GM21526 (cell line): Measurements from ENCODE around the gene TANC1.

ENCODE experiments used
- ATAC-seq: cut with Tn5 transposase; IDR thresholded peaks from one replicate; pipeline ENCODE4 v1.9.1; 2021; ENCODE audit warnings: moderate library complexity; ENCODE audit not compliant: unreplicated experiment, low FRiP score

The TANC1 gene

GRCh38 chr2:159053161-159054031 lies 85.0 kb downstream of the TANC1 start:
- no peak for ATAC-seq

- no peak for ATAC-seq
Observed at GRCh38 chr2:159054032-159054334, 85.5 kb downstream of the TANC1 start.

GRCh38 chr2:159054985-159055384 lies 86.5 kb downstream of the TANC1 start:
- ATAC-seq = no peak

GRCh38 chr2:159060518-159060917 lies 92.1 kb downstream of the TANC1 start:
- ATAC-seq = no peak

- no peak for ATAC-seq
Observed at GRCh38 chr2:159063677-159064076, 95.2 kb downstream of the TANC1 start.

GRCh38 chr2:159064446-159065301 lies 96.2 kb downstream of the TANC1 start:
- ATAC-seq = no peak

GRCh38 chr2:159065313-159065712 lies 96.9 kb downstream of the TANC1 start:
- no peak for ATAC-seq

GRCh38 chr2:159065891-159066290 lies 97.5 kb downstream of the TANC1 start:
- no peak for ATAC-seq

- ATAC-seq = no peak
Observed at GRCh38 chr2:159066541-159067156, 98.2 kb downstream of the TANC1 start.

- ATAC-seq = no peak
Observed at GRCh38 chr2:159067971-159068370, 99.5 kb downstream of the TANC1 start.

- no peak for ATAC-seq
Observed at GRCh38 chr2:159069229-159069628, 100.8 kb downstream of the TANC1 start.

GRCh38 chr2:159070235-159070634 lies 101.8 kb downstream of the TANC1 start:
- no peak for ATAC-seq

- no peak for ATAC-seq
Observed at GRCh38 chr2:159071190-159071915, 102.9 kb downstream of the TANC1 start.

- no peak for ATAC-seq
Observed at GRCh38 chr2:159072795-159073194, 104.4 kb downstream of the TANC1 start.

- ATAC-seq = no peak
Observed at GRCh38 chr2:159073256-159073655, 104.8 kb downstream of the TANC1 start.

GRCh38 chr2:159074605-159075004 lies 106.2 kb downstream of the TANC1 start:
- ATAC-seq = no peak

GRCh38 chr2:159075727-159076126 lies 107.3 kb downstream of the TANC1 start:
- no peak for ATAC-seq

GRCh38 chr2:159076241-159076640 lies 107.8 kb downstream of the TANC1 start:
- ATAC-seq = no peak

GRCh38 chr2:159077869-159078268 lies 109.4 kb downstream of the TANC1 start:
- no peak for ATAC-seq

GRCh38 chr2:159078443-159078842 lies 110.0 kb downstream of the TANC1 start:
- ATAC-seq = no peak

- ATAC-seq = no peak
Observed at GRCh38 chr2:159080641-159081040, 112.2 kb downstream of the TANC1 start.
